Kidney epithelial cell (primary cell): ENCODE measurements around the gene C1orf116. TPM values are rescaled to one million over a fixed set of nuclear protein-coding genes. Genes with fewer than 3 reads are reported as not detected.

Source experiments
- DNase-seq: peaks from one replicate; pipeline ENCODE4 v3.0.0-alpha.2; 2010; ENCODE audit warnings: low read depth
- H3K27me3 ChIP-seq: 2 replicates; pipeline ENCODE4 v1.6.0; 2011; ENCODE audit warnings: low read length; ENCODE audit not compliant: control insufficient read depth, insufficient read depth
- H3K36me3 ChIP-seq: 2 replicates; pipeline ENCODE4 v1.5.1; 2011; ENCODE audit warnings: low read length; ENCODE audit not compliant: control insufficient read depth, insufficient read depth
- H3K4me3 ChIP-seq: 2 replicates; pipeline ENCODE4 v1.5.1; 2011; ENCODE audit warnings: low read depth, mild to moderate bottlenecking, control low read depth, low read length
- CTCF ChIP-seq: IDR thresholded peaks from 2 replicates; pipeline ENCODE4 v1.5.1; 2011; ENCODE audit warnings: mild to moderate bottlenecking, moderate library complexity, low read length, control low read depth, inconsistent platforms; ENCODE audit not compliant: insufficient read depth, poor library complexity, severe bottlenecking
- total RNA-seq: library from RNA; depleted of rRNA; stranded (reverse); fragments of >200 nt; gene quantifications from 2 replicates; pipeline ENCODE4 v1.2.3, GENCODE V29; 2015

The C1orf116 gene
- total RNA-seq, 1 donor from 2014 or later: 34.1 TPM

- no peak overlapping the region for H3K4me3 ChIP-seq
- peak; percentile 38 for DNase-seq
- H3K36me3 ChIP-seq: no peaks in the 10 kb centered on the region
- TF ChIP-seq CTCF: peak; percentile 81
- H3K27me3 ChIP-seq: no peaks in the 10 kb centered on the region
These were observed 45.2 kb upstream of the C1orf116 start for GRCh38 chr1:207077470-207078377.

GRCh38 chr1:207077012-207077411 is 44.5 kb upstream of the C1orf116 start:
- DNase-seq: no peak
- Histone ChIP-seq H3K4me3 (no peak overlapping the region), H3K36me3 (no peaks in the 10 kb centered on the region), H3K27me3 (no peaks in the 10 kb centered on the region)
- TF ChIP-seq CTCF: no peak

- DNase-seq: no peak
- H3K4me3 ChIP-seq: no peak overlapping the region
- H3K27me3 ChIP-seq: no peaks in the 10 kb centered on the region
- no peak for TF ChIP-seq CTCF
- no peaks in the 10 kb centered on the region for H3K36me3 ChIP-seq
These were observed 43.8 kb upstream of the C1orf116 start for GRCh38 chr1:207076181-207076955.

- no peak for DNase-seq
- TF ChIP-seq CTCF: no peak
- no peak overlapping the region for H3K4me3 ChIP-seq
- no peaks in the 10 kb centered on the region for H3K36me3 ChIP-seq
- H3K27me3 ChIP-seq: no peaks in the 10 kb centered on the region
These were observed 41.6 kb upstream of the C1orf116 start for GRCh38 chr1:207073906-207074820.

- Histone ChIP-seq H3K36me3 (no peaks in the 10 kb centered on the region), H3K4me3 (no peak overlapping the region), H3K27me3 (no peaks in the 10 kb centered on the region)
- no peak for DNase-seq
- no peak for TF ChIP-seq CTCF
These were observed 39.7 kb upstream of the C1orf116 start for GRCh38 chr1:207072233-207072632.
